GM04503 (cell line): ENCODE results near the gene FLII.
"Not testable (repeated sequence)": the region's sequence is repeated elsewhere in the genome, so short reads cannot be mapped to it uniquely, and the experiment has no call there.

ENCODE experiments used
- DNase-seq: peaks from one replicate; pipeline ENCODE4 v3.0.0-alpha.2; 2012; ENCODE audit warnings: low read depth

Gene FLII

GRCh38 chr17:18258356-18259038 lies at the start of gene FLII:
Gene FLII, minus strand, starts transcription at chr17:18258738. Its CDS starts 48 bp downstream, at chr17:18258690.
- DNase-seq: no peak

GRCh38 chr17:18303206-18303605 lies 44.7 kb upstream of the FLII start:
- not testable (repeated sequence) for DNase-seq

GRCh38 chr17:18300725-18301480 lies 42.4 kb upstream of the FLII start:
- no peak for DNase-seq

GRCh38 chr17:18298061-18298460 lies 39.5 kb upstream of the FLII start:
- not testable (repeated sequence) for DNase-seq

GRCh38 chr17:18291718-18292540 lies 33.4 kb upstream of the FLII start:
- no peak for DNase-seq

GRCh38 chr17:18285296-18285695 lies 26.8 kb upstream of the FLII start:
- no peak for DNase-seq

GRCh38 chr17:18281788-18282187 lies 23.2 kb upstream of the FLII start:
- DNase-seq: no peak

- no peak for DNase-seq
Measured at GRCh38 chr17:18280766-18281371, 22.3 kb upstream of the FLII start.

GRCh38 chr17:18280249-18280648 lies 21.7 kb upstream of the FLII start:
- no peak for DNase-seq

GRCh38 chr17:18278867-18279266 lies 20.3 kb upstream of the FLII start:
- no peak for DNase-seq

- DNase-seq: no peak
Measured at GRCh38 chr17:18277076-18277475, 18.5 kb upstream of the FLII start.

GRCh38 chr17:18270046-18270931 lies 11.8 kb upstream of the FLII start:
- DNase-seq: no peak

- no peak for DNase-seq
Measured at GRCh38 chr17:18267927-18268711, 9.6 kb upstream of the FLII start.

GRCh38 chr17:18267366-18267765 lies 8.8 kb upstream of the FLII start:
- no peak for DNase-seq

- DNase-seq: no peak
Measured at GRCh38 chr17:18263885-18264682, 5.5 kb upstream of the FLII start.

- DNase-seq: no peak
Measured at GRCh38 chr17:18262641-18263040, 4.1 kb upstream of the FLII start.

GRCh38 chr17:18262111-18262510 lies 3.6 kb upstream of the FLII start:
- no peak for DNase-seq

- no peak for DNase-seq
Measured at GRCh38 chr17:18261659-18262058, 3.1 kb upstream of the FLII start.

- no peak for DNase-seq
Measured at GRCh38 chr17:18261146-18261515, 2.6 kb upstream of the FLII start.
